B cell (primary cell): ENCODE measurements around the gene PITX2. TPM values are rescaled to one million over a fixed set of nuclear protein-coding genes. Genes with fewer than 3 reads are reported as not detected.

ENCODE experiments used
- ATAC-seq: fragments of 200-7000 bp; cut with Tn5 transposase; one replicate; pipeline ENCODE4 v1.10.0; 2021; ENCODE audit warnings: low read depth, mild to moderate bottlenecking, moderate number of reproducible peaks, moderate library complexity
- CTCF ChIA-PET: fragments of 350-600 bp; sonication (Branson Sonifier 250); formaldehyde crosslinking; loops from one replicate; lab custom pipeline; 2021; ENCODE audit warnings: antibody characterized with exemption, inconsistent platforms; lab: Charles Lee
- POLR2A ChIA-PET: fragments of 350-600 bp; sonication (Branson Sonifier 250); formaldehyde crosslinking; loops from one replicate; lab custom pipeline; 2021; ENCODE audit warnings: antibody characterized with exemption; lab: Charles Lee
- DNase-seq: peaks from one replicate; pipeline ENCODE4 v3.0.0; 2013
- H2AFZ ChIP-seq: 2 replicates; pipeline ENCODE4 v1.6.1; 2012; ENCODE audit warnings: mild to moderate bottlenecking, low read depth, low read length; ENCODE audit not compliant: insufficient read depth, poor library complexity, severe bottlenecking
- H3K27ac ChIP-seq, 2 donors: 1 replicate in 1 of 2; 2 replicates in 1 of 2; pipeline ENCODE4 v1.5.1; 2012 to 2013; ENCODE audit warnings: low read length in 2 of 2, mild to moderate bottlenecking in 2 of 2, moderate library complexity in 1 of 2
- H3K27me3 ChIP-seq, 4 experiments: fragments of 200-600 bp in 1 of 4; sonication (generic) in 1 of 4; replicated peaks in 1 of 4; 1 replicate in 2 of 4; 2 replicates in 2 of 4; pipeline versions ENCODE4 v1.6.1 to v1.7.0; 2013 to 2016; ENCODE audit warnings: low read length in 3 of 4, mild to moderate bottlenecking in 2 of 4, mixed read lengths in 1 of 4, moderate library complexity in 1 of 4; ENCODE audit not compliant: insufficient read depth in 4 of 4, control insufficient read depth in 3 of 4; ENCODE audit errors: control extremely low read depth in 1 of 4
- H3K36me3 ChIP-seq, 2 experiments: replicated peaks in 1 of 2; 1 replicate in 1 of 2; 2 replicates in 1 of 2; pipeline versions ENCODE4 v1.6.1 to v1.7.1; 2013; ENCODE audit warnings: low read length in 1 of 2; ENCODE audit not compliant: insufficient read depth in 2 of 2, control insufficient read depth in 1 of 2; ENCODE audit errors: control extremely low read depth in 1 of 2, extremely low read depth in 1 of 2
- H3K4me1 ChIP-seq, 2 donors: fragments of 200-600 bp in 1 of 2; sonication (generic) in 1 of 2; 1 replicate in 1 of 2; 2 replicates in 1 of 2; pipeline versions ENCODE4 v1.5.1 to v1.6.1; 2013 to 2017; ENCODE audit warnings: low read length in 2 of 2; ENCODE audit not compliant: control insufficient read depth in 2 of 2, insufficient read depth in 2 of 2
- H3K4me2 ChIP-seq: replicated peaks from 2 replicates; pipeline ENCODE3; 2012; ENCODE audit warnings: mild to moderate bottlenecking, low read depth, low read length; ENCODE audit not compliant: poor library complexity, severe bottlenecking
- H3K4me3 ChIP-seq, 5 experiments: fragments of 200-600 bp in 1 of 5; sonication (generic) in 1 of 5; 1 replicate in 3 of 5; 2 replicates in 2 of 5; pipeline versions ENCODE4 v1.5.1 to v1.7.0; 2011 to 2016; ENCODE audit warnings: low read length in 4 of 5, mild to moderate bottlenecking in 4 of 5, low read depth in 2 of 5, control low read depth in 1 of 5, moderate library complexity in 1 of 5; ENCODE audit not compliant: insufficient read depth in 1 of 5; ENCODE audit errors: control extremely low read depth in 1 of 5, extremely low read depth in 1 of 5
- H3K79me2 ChIP-seq: fragments of 200-600 bp; sonication (generic); one replicate; pipeline ENCODE4 v1.6.0; 2016; ENCODE audit warnings: low read length; ENCODE audit not compliant: control insufficient read depth, insufficient read depth
- H3K9ac ChIP-seq: fragments of 200-600 bp; sonication (generic); 2 replicates; pipeline ENCODE4 v1.6.1; 2017; ENCODE audit warnings: mild to moderate bottlenecking, low read length, moderate library complexity
- H3K9me3 ChIP-seq, 3 donors: one replicate each; pipeline versions ENCODE4 v1.6.1 to v1.7.1; 2013; ENCODE audit warnings: low read length in 2 of 3; ENCODE audit not compliant: control insufficient read depth in 2 of 3, insufficient read depth in 1 of 3; ENCODE audit errors: control extremely low read depth in 1 of 3
- H4K20me1 ChIP-seq: 2 replicates; pipeline ENCODE4 v1.6.0; 2012; ENCODE audit warnings: mild to moderate bottlenecking, low read length; ENCODE audit not compliant: insufficient read depth, control insufficient read depth, poor library complexity, severe bottlenecking
- H3K27ac Mint-ChIP-seq: one replicate; pipeline ENCODE4 v1.8.0; 2021; ENCODE audit warnings: mixed read lengths
- H3K27me3 Mint-ChIP-seq: one replicate; pipeline ENCODE4 v1.8.0; 2021; ENCODE audit warnings: mixed read lengths
- H3K4me1 Mint-ChIP-seq: one replicate; pipeline ENCODE4 v1.8.0; 2021; ENCODE audit warnings: mixed read lengths
- H3K4me3 Mint-ChIP-seq: one replicate; pipeline ENCODE4 v1.8.0; 2021; ENCODE audit warnings: mixed read lengths
- H3K9me3 Mint-ChIP-seq: one replicate; pipeline ENCODE4 v1.8.0; 2022; ENCODE audit warnings: mixed read lengths; ENCODE audit not compliant: insufficient read depth
- EZH2 ChIP-seq: IDR thresholded peaks from 2 replicates; pipeline ENCODE4 v1.6.1; 2012; ENCODE audit warnings: borderline replicate concordance, low read depth, mild to moderate bottlenecking, moderate library complexity, low read length; ENCODE audit not compliant: insufficient read depth, poor library complexity, severe bottlenecking
- WGBS: methylation state at CpG from one replicate; pipeline ENCODE4 v1.1.5; 2013; ENCODE audit warnings: missing lambda C conversion rate; ENCODE audit not compliant: insufficient coverage; 5-methylcytosine and 5-hydroxymethylcytosine counted together
- intact Hi-C: fragments of 100-400 bp; cut with micrococcal nuclease; formaldehyde crosslinking; loops from one replicate; pipeline ENCODE4 v1.10.0; 2022
- polyA plus RNA-seq: library from polyadenylated mRNA; depleted of rRNA; stranded (reverse); fragments of >200 nt; gene quantifications from 2 replicates; pipeline ENCODE4 v1.2.3, GENCODE V29; 2012
- total RNA-seq, 2 donors: library from RNA; stranded (reverse); fragments of 120-200 nt in 1 of 2; gene quantifications; 1 replicate in 1 of 2; 2 replicates in 1 of 2; pipeline versions ENCODE4 v1.2.3 to v1.2.4, GENCODE V29; 2013 to 2022
- TF ChIP-seq, protein P1 (sequence below): fragments of 200-600 bp; IDR thresholded peaks from one replicate; pipeline ENCODE4 v1.8.0; 2022; ENCODE audit warnings: antibody characterized with exemption, mild to moderate bottlenecking

PITX2 gene
- total and polyA plus RNA-seq, 2 donors (not counting 1 experiment from before 2014, with no cell fraction given), result not detected

GRCh38 chr4:110627977-110628662 lies 5.2 kb upstream of the PITX2 start:
- H3K27ac Mint-ChIP-seq, result no peak overlapping the region
- DNase-seq (no peak), ATAC-seq (no peak)
- WGBS, result 25% methylated on average over 5 of the region's 11 CpGs
- H3K79me2 ChIP-seq, result no peaks in the 10 kb centered on the region
- peaks cover 87% of the 10 kb centered on the region for H3K27me3 Mint-ChIP-seq
- TF ChIP-seq EZH2, result no peak
- TF ChIP-seq, protein P1, sequence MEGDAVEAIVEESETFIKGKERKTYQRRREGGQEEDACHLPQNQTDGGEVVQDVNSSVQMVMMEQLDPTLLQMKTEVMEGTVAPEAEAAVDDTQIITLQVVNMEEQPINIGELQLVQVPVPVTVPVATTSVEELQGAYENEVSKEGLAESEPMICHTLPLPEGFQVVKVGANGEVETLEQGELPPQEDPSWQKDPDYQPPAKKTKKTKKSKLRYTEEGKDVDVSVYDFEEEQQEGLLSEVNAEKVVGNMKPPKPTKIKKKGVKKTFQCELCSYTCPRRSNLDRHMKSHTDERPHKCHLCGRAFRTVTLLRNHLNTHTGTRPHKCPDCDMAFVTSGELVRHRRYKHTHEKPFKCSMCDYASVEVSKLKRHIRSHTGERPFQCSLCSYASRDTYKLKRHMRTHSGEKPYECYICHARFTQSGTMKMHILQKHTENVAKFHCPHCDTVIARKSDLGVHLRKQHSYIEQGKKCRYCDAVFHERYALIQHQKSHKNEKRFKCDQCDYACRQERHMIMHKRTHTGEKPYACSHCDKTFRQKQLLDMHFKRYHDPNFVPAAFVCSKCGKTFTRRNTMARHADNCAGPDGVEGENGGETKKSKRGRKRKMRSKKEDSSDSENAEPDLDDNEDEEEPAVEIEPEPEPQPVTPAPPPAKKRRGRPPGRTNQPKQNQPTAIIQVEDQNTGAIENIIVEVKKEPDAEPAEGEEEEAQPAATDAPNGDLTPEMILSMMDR, result no peak
- H3K9me3 ChIP-seq, result peaks cover 1 to 54% (median 2%) of the 10 kb centered on the region in 3 donors
- no peak overlapping the region for H3K27ac ChIP-seq
- peaks cover 15 to 21% of the 10 kb centered on the region in 2 donors for H3K4me1 ChIP-seq
- CTCF ChIA-PET, result no interaction called here
- H3K4me3 ChIP-seq, result no peak overlapping the region
- H3K9ac ChIP-seq, result no peak overlapping the region
- H3K27me3 ChIP-seq, result peaks cover 0 to 85% (median 61%) of the 10 kb centered on the region in 4 experiments
- intact Hi-C loops, result no loop called here
- no peaks in the 10 kb centered on the region for H3K9me3 Mint-ChIP-seq
- H2AFZ ChIP-seq, result no peak overlapping the region
- no peaks in the 10 kb centered on the region for H4K20me1 ChIP-seq
- peaks cover 15% of the 10 kb centered on the region for H3K4me1 Mint-ChIP-seq
- POLR2A ChIA-PET, result no interaction called here
- H3K4me3 Mint-ChIP-seq, result no peak overlapping the region
- no peak overlapping the region for H3K4me2 ChIP-seq
- H3K36me3 ChIP-seq, result no peaks in the 10 kb centered on the region

DNA sequence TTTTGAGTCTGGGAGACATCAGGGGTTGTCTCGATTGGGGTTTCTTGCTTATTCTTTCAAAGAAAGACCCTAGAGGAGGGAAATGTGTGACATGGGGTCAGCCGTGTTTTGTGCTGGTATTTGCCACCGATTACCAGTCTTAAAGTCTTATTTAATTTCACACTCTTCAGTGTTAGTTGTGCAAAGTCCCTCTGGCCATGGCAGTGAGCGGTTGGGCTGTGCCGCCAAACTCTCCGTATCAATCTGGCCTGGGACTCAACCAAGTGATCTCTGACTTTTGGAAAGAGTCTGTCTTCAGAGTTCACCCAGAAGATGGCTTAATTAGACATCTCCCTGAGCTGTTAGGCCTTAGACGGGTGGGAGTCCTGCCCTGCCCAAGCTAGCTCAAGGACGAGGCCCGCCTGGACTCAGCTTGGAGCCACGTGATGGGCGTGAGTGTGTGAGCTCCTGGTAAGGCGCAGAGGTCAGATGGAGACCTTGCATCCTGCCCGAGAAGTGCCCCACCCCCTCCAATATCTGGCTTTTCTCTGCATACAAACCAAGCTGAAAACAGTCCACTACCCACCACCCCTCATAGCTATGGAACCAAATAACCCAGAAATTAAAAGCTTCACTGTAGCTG lies 3.8 kb upstream of the PITX2 start:
- 16% methylated on average over 10 of the region's 13 CpGs for WGBS
- Histone ChIP-seq H3K79me2 (no peaks in the 10 kb centered on the region), H3K4me2 (no peak overlapping the region), H3K27me3 (peaks cover 0 to 85% (median 62%) of the 10 kb centered on the region in 4 experiments), H3K27ac (no peak overlapping the region), H3K4me1 (peaks cover 17 to 21% of the 10 kb centered on the region in 2 donors), H3K9me3 (peaks cover 1 to 54% (median 2%) of the 10 kb centered on the region in 3 donors), H2AFZ (no peak overlapping the region), H3K36me3 (no peaks in the 10 kb centered on the region), H3K4me3 (no peak overlapping the region), H4K20me1 (no peaks in the 10 kb centered on the region), H3K9ac (no peak overlapping the region)
- no peak for DNase-seq
- ChIA-PET POLR2A (no interaction called here), CTCF (no interaction called here)
- no peak for ATAC-seq
- no peak overlapping the region for H3K27ac Mint-ChIP-seq
- peaks cover 84% of the 10 kb centered on the region for H3K27me3 Mint-ChIP-seq
- TF ChIP-seq, protein P1, result no peak
- no peak for TF ChIP-seq EZH2
- intact Hi-C loops, result no loop called here
- peaks cover 20% of the 10 kb centered on the region for H3K4me1 Mint-ChIP-seq
- H3K4me3 Mint-ChIP-seq, result no peak overlapping the region
- no peaks in the 10 kb centered on the region for H3K9me3 Mint-ChIP-seq
